Muscle of back (tissue), 13 donors: ENCODE results near the gene P2RY13. TPM values are rescaled to one million over a fixed set of nuclear protein-coding genes. Genes with fewer than 3 reads are reported as not detected.

Experiments
- DNase-seq, 3 donors: peaks; one replicate each; pipeline versions ENCODE4 v3.0.0 to v3.0.0-alpha.2; 2013
- long read RNA-seq, 9 donors: transcript quantifications; one replicate each; lab custom pipeline, GENCODE V29; 2026
- polyA plus RNA-seq, 10 donors: library from polyadenylated mRNA; unstranded; fragments of 120-200 nt; gene quantifications; one replicate each; pipeline ENCODE4 v1.2.1, GENCODE V29; 2013; ENCODE audit not compliant: insufficient read length in 10 of 10

P2RY13 gene
- polyA plus RNA-seq: 1 to 10 TPM in 8 of 10 donors, under 1 TPM in 2; 0.53 to 1.9 (median 1.3) TPM
- long read RNA-seq, donor 1, partial matches to known transcripts: 0 of 2 reads
- long read RNA-seq, donor 1, other reads (novel, unspliced or antisense): 0 of 2 reads
- long read RNA-seq, donor 2: 0 reads
- long read RNA-seq, donor 3: 0 reads
- long read RNA-seq, donor 4: 0 reads
- long read RNA-seq, donor 5, partial matches to known transcripts: 0 of 1 reads
- long read RNA-seq, donor 5, other reads (novel, unspliced or antisense): 0 of 1 reads
- long read RNA-seq, donor 6, partial matches to known transcripts: 0 of 1 reads
- long read RNA-seq, donor 6, other reads (novel, unspliced or antisense): 0 of 1 reads
- long read RNA-seq, donor 7: 0 reads
- long read RNA-seq, donor 8, partial matches to known transcripts: 0 of 1 reads
- long read RNA-seq, donor 8, other reads (novel, unspliced or antisense): 0 of 1 reads
- long read RNA-seq, donor 9: 0 reads

GRCh38 chr3:151329363-151329762, at the start of gene P2RY13:
Gene P2RY13 (minus strand): TSS chr3:151329549. CDS start chr3:151329528, 21 bp downstream.
- DNase-seq: no peak

DNA sequence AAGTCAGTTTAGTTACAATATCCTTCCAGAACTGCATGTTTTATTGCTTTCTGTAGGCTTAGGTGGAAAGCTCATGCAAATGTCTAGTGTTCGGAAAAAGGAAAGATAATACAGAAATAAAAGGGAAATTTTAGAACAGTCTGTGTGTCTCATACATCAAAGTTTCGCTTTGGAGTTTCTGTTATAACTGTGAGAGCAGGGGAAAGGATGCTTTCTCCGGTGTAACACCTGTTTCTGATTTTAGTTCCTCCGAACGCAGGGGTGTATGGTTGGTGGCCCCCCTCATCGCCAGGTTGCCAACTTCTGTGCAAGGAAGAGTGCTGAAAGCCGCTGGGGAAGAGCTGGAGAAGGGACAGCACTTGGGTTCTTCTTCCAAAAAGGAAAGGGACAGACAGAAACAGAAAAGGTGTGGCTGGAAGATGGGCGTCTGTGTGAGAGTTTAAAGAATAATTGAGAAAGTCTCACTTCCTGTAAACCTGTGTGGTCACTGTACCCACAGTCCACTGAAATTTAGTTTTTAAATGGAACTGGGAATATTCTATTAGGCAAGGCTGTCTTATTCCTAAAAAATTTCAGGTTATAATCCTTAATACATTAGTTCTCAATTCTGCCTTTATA, 48.5 kb upstream of the P2RY13 start:
- DNase-seq: no peak

- DNase-seq: no peak
These were observed 42.9 kb upstream of the P2RY13 start for GRCh38 chr3:151372063-151372820.

DNA sequence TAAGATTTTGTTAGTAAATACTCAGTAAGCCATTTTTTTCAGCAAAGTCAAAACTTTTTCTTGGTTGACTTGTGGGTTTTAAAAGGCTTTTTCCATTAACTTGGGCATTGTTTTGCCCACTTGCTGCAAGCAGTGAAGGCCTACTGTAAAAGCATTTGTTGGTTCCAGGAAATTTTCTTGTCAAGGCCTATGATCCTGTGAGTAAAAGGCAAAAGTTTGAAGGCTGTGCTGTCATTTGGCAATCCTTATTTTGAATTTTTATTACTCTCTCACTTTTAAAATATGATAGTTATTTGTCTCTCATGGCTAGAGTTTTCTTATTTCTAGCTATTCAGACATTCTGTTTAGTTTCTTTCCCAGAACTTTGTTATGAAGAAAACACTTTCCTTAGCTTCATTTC, 42.2 kb upstream of the P2RY13 start:
- no peak for DNase-seq

DNA sequence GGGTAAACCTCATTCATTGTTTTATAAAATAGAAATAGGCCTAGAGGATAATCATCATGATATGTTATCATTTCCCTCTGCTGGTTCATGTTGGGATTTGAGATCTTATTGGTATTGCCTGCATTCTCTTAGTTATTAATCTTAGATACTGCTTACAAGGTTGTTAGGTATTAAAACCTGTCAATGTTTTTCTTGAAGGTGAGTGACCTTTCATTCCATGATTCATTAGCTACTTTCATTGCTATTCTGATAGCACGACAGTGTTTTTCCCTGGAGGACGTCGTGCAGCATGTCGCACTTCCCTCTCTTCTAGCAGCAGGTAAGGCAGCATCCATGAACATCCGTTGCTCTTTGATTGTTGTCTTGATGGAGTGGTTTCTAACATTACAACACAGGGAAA, 38.1 kb upstream of the P2RY13 start:
- no peak for DNase-seq

DNA sequence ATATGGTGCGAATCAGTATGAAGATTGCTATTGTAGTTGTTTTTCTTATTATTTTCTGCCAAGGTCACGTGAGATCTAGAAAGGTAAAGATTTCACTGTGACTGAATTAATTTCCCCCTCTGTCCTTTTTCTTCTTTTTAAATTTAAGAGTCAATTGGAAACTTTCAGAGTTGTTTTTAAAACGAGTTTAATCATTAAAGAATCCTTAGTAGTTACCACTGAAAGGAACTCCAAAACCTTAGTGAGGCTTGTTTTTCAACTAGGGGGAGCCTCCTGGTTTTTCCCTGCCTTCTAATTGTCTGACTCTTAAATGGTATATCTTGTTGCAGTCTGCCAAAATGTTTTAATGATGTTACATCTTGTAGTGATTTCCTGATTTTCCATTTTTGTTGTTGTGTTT, 37.6 kb upstream of the P2RY13 start:
- no peak for DNase-seq

- DNase-seq: no peak
These were observed 33.4 kb upstream of the P2RY13 start for GRCh38 chr3:151362751-151363174.

DNA sequence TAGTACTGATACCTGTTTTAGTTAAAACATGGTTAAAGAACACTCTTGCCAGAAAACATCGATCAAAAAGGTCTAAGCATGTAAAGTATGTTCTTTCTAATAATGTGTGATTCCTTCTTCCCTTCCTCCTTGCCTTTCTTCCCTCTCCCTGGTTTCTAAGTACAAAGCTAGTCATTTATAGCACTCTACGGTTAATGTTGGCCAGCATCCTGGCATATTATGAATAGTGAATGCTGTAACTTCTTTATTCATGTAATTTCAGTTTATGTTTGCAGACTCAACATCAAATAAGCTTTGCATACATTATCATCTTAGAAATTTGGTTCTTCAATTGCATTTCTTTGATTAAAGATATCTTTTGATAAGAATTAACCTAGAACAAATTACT, 28.1 kb upstream of the P2RY13 start:
- DNase-seq: no peak

GRCh38 chr3:151356794-151357462, 27.6 kb upstream of the P2RY13 start:
- no peak for DNase-seq

DNA sequence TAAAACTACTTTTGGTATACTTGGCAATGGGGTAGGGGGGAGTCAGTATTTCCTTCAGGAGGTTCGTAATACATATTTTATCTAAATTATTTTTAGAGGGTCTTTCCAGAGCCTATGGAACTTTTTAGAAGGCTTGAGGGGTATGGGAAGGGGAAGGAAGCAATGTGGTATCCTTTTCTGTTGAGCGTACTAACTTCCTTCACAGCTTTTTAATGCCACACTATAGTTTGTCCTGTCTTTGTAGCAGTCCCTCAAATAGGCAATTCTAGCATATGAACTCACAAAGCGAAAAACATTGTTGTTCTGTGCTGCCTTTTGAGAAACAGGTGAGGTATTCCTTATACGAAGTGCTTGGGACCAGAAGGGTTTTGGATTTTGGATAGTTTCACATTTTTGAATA, 22.3 kb upstream of the P2RY13 start:
- no peak for DNase-seq

- DNase-seq: peak in 1 of 3 donors; percentile 14
These were observed 21.9 kb upstream of the P2RY13 start for GRCh38 chr3:151351219-151351618.

- no peak for DNase-seq
These were observed 21.3 kb upstream of the P2RY13 start for GRCh38 chr3:151350656-151351055.

DNA sequence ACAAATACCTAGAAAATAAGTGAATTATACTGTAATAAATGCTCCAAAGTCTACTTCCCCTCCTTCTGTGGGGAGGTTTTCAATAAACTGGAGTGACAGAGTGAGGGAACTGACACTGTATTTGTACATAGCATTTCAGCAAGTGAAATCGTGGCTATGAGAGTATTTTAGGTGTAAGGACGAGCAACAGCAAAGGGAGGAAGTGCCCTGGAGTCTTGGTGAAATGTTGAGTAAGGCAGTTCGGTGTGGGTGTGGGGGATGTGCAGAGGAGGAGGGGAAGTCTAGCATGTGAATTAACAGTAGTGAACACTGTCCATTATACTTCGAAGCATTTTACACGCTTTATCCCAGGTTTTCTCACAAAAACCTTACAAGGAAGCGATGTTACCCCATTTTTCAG, 18.1 kb upstream of the P2RY13 start:
- DNase-seq: peak in 1 of 3 donors; percentile 30

GRCh38 chr3:151346292-151346691, 16.9 kb upstream of the P2RY13 start:
- DNase-seq: no peak

DNA sequence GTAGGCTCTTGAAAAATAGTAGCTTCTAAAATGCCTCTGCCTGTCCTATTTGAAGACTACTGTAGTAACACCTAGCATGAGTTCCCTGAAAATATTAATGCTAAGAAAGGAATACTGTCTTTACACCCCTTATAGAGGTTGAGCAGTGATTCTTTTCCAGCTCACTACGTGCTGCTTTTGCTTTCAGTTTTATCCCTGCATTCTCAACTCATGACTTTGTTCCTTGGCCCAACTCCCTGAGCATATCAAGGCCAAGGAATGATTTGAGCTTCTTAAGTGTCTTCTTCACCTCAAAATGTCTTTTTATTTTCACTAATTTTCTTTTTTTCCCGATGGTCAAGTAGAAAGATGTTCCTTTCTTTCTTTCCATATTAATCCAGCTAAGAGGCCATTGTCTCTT, 16.5 kb upstream of the P2RY13 start:
- peak; percentile 68 to 84 (median 79) for DNase-seq

GRCh38 chr3:151331696-151332095, 2.3 kb upstream of the P2RY13 start:
- no peak for DNase-seq

- DNase-seq: peak in 1 of 3 donors; percentile 56
These were observed 1.6 kb upstream of the P2RY13 start for GRCh38 chr3:151330899-151331298.

DNA sequence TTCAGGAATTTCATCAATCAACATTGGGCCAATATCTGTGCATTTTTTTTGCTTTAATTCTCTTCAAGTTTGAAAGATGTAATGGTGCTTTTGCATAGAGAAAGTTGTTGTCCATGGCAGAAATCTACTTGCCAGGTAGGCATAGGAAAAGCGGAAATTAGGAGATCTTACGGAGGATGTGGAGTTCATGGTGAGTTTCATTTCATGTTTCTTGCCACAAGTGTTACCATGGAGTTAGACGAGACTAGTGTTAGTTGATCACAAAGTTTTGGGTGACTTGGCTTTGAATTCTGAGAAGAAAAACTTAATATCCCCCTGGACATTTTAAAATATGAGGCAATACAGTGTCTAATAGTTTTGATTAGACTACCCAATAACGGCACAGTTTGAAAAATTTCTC, 1.0 kb upstream of the P2RY13 start:
- no peak for DNase-seq

- peak in 1 of 3 donors; percentile 22 for DNase-seq
These were observed 902 bp downstream of the P2RY13 start for GRCh38 chr3:151328298-151328995.

GRCh38 chr3:151327571-151328198, 1.7 kb downstream of the P2RY13 start:
- peak in 1 of 3 donors; percentile 30 for DNase-seq

GRCh38 chr3:151322511-151322910, 6.8 kb downstream of the P2RY13 start:
- no peak for DNase-seq
